NK-92 (cell line): Measurements from ENCODE around the gene MTA2.
"Not testable (repeated sequence)": the region's sequence is repeated elsewhere in the genome, so short reads cannot be mapped to it uniquely, and the experiment has no call there.

Experiments used
- DNase-seq: peaks from one replicate; lab custom pipeline; 2025; ENCODE audit not compliant: unreplicated experiment; lab: John Stamatoyannopoulos, UW

Gene MTA2

GRCh38 chr11:62601372-62602140 lies at the start of gene MTA2:
TSS of gene MTA2 (minus strand) at chr11:62601865. CDS start at chr11:62601450, 415 bp downstream.
- peak; percentile 81 for DNase-seq

GRCh38 chr11:62650283-62650682 lies 48.6 kb upstream of the MTA2 start:
- DNase-seq, result not testable (repeated sequence)

- no peak for DNase-seq
These were observed 47.8 kb upstream of the MTA2 start for GRCh38 chr11:62649486-62649885.

- DNase-seq, result no peak
These were observed 47.3 kb upstream of the MTA2 start for GRCh38 chr11:62648967-62649364.

GRCh38 chr11:62648185-62648966 lies 46.7 kb upstream of the MTA2 start:
- DNase-seq, result no peak

GRCh38 chr11:62647609-62648005 lies 45.9 kb upstream of the MTA2 start:
- no peak for DNase-seq

GRCh38 chr11:62646825-62647608 lies 45.4 kb upstream of the MTA2 start:
- DNase-seq, result no peak

GRCh38 chr11:62645946-62646824 lies 44.5 kb upstream of the MTA2 start, which contains the start of gene GANAB:
TSS of gene GANAB (minus strand) at chr11:62646613. CDS start at chr11:62646599, 14 bp downstream.
- peak; percentile 88 for DNase-seq

GRCh38 chr11:62645671-62645945 lies 43.9 kb upstream of the MTA2 start:
- no peak for DNase-seq

- no peak for DNase-seq
These were observed 42.6 kb upstream of the MTA2 start for GRCh38 chr11:62644220-62644619.

GRCh38 chr11:62632492-62632891 lies 30.8 kb upstream of the MTA2 start:
- DNase-seq, result no peak

- no peak for DNase-seq
These were observed 26.0 kb upstream of the MTA2 start for GRCh38 chr11:62627713-62628112.

- DNase-seq, result no peak
These were observed 20.9 kb upstream of the MTA2 start for GRCh38 chr11:62622476-62623089.

- peak; percentile 71 for DNase-seq
These were observed 20.2 kb upstream of the MTA2 start, which contains the start of gene B3GAT3 for GRCh38 chr11:62621567-62622470. TSS of gene B3GAT3 (minus strand) at chr11:62621986. CDS start at chr11:62621947, 39 bp downstream.

GRCh38 chr11:62621027-62621566 lies 19.4 kb upstream of the MTA2 start:
- DNase-seq, result no peak

GRCh38 chr11:62616957-62617356 lies 15.3 kb upstream of the MTA2 start:
- not testable (repeated sequence) for DNase-seq

- DNase-seq, result no peak
These were observed 13.9 kb upstream of the MTA2 start for GRCh38 chr11:62615521-62615920.

GRCh38 chr11:62614275-62614674 lies 12.6 kb upstream of the MTA2 start:
- no peak for DNase-seq

- DNase-seq, result no peak
These were observed 11.7 kb upstream of the MTA2 start for GRCh38 chr11:62613291-62613778.
